Peyer's patch (tissue), 4 donors: ENCODE data around the gene DHX40. TPM values are rescaled to one million over a fixed set of nuclear protein-coding genes. Genes with fewer than 3 reads are reported as not detected.
"Not testable (repeated sequence)": the region's sequence is repeated elsewhere in the genome, so short reads cannot be mapped to it uniquely, and the experiment has no call there.

ENCODE experiments used
- DNase-seq, 3 donors: peaks; one replicate each; pipeline ENCODE4 v3.0.0-alpha.2; 2017 to 2019
- H3K27ac ChIP-seq, 4 donors: fragments of 200-600 bp; sonication (generic); one replicate each; pipeline ENCODE4 v1.5.1; 2016 to 2019
- H3K27me3 ChIP-seq, 2 donors: fragments of 200-600 bp; sonication (generic); one replicate each; pipeline ENCODE4 v1.5.1; 2019
- H3K36me3 ChIP-seq, 3 donors: fragments of 200-600 bp; sonication (generic); one replicate each; pipeline ENCODE4 v1.5.1; 2016 to 2019
- H3K4me1 ChIP-seq, 4 donors: fragments of 200-600 bp; sonication (generic); one replicate each; pipeline ENCODE4 v1.5.1; 2016 to 2019
- H3K4me3 ChIP-seq, 4 donors: fragments of 200-600 bp; sonication (generic); 1 replicate in 3 of 4; 2 replicates in 1 of 4; pipeline ENCODE4 v1.5.1; 2016 to 2019; ENCODE audit warnings: mild to moderate bottlenecking in 1 of 4
- H3K9me3 ChIP-seq, 4 donors: fragments of 200-600 bp; sonication (generic); one replicate each; pipeline ENCODE4 v1.5.1; 2016 to 2019; ENCODE audit warnings: mild to moderate bottlenecking in 1 of 4
- POLR2A ChIP-seq, 2 donors: fragments of 450-650 bp; IDR thresholded peaks; one replicate each; pipeline ENCODE4 v1.5.1; 2017; ENCODE audit warnings: antibody characterized with exemption in 2 of 2, mild to moderate bottlenecking in 2 of 2, moderate library complexity in 2 of 2
- total RNA-seq, 4 donors: library from RNA; depleted of rRNA; stranded (reverse); fragments of >200 nt; gene quantifications; one replicate each; pipeline ENCODE4 v1.1.0, GENCODE V29; 2016
- TF ChIP-seq, protein P1 (sequence below), 6 experiments: fragments of 450-650 bp in 4 of 6; fragments of 200-600 bp in 2 of 6; sonication (generic) in 1 of 6; IDR thresholded peaks; one replicate each; pipeline ENCODE4 v1.5.1; 2017 to 2019; ENCODE audit warnings: antibody characterized with exemption in 6 of 6, mild to moderate bottlenecking in 3 of 6, moderate library complexity in 1 of 6

Gene DHX40, protein sequence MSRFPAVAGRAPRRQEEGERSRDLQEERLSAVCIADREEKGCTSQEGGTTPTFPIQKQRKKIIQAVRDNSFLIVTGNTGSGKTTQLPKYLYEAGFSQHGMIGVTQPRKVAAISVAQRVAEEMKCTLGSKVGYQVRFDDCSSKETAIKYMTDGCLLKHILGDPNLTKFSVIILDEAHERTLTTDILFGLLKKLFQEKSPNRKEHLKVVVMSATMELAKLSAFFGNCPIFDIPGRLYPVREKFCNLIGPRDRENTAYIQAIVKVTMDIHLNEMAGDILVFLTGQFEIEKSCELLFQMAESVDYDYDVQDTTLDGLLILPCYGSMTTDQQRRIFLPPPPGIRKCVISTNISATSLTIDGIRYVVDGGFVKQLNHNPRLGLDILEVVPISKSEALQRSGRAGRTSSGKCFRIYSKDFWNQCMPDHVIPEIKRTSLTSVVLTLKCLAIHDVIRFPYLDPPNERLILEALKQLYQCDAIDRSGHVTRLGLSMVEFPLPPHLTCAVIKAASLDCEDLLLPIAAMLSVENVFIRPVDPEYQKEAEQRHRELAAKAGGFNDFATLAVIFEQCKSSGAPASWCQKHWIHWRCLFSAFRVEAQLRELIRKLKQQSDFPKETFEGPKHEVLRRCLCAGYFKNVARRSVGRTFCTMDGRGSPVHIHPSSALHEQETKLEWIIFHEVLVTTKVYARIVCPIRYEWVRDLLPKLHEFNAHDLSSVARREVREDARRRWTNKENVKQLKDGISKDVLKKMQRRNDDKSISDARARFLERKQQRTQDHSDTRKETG
- 10 to 100 TPM; 13.3 to 28.1 (median 16.5) TPM for total RNA-seq

DNA sequence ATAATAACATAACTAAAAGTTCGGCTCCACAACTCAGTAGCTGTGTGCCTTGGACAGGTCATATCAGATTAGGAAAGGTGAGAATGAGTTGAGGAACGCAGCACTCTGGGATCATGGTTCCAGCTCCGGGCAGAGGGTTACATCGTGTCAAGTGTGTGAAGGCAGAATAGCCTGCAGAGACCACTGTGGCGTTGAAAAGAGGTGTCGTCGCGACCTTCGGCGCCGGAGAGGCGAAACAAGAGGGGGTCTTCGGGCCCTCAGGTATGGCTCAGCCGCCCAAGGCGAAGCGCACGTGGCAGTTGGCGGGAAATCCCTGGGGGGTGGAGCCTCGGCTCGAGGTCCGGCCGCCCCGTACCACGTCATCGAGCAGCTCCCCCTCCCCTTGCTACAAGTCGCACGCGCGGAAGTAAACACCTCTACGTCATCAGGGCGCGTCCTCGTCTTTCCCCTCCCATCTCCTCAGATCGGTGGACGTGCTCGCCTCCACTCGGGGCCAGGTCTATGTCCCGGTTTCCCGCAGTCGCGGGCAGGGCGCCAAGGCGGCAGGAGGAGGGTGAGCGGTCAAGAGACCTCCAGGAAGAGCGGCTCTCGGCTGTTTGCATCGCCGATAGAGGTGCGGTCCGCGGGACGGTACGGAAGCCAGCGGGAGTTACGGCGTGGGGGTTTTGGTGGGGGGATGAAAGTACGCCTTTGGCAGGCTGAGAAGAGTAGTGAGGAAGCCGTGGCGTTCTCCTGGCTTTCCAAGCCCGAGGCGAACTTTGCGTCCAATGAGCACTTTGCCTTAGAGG, at the start of gene DHX40:
DHX40 (plus strand) TSS at position 440 of the 788 bp plus-strand sequence; CDS start at position 502, 62 bp downstream.
- H3K36me3 ChIP-seq = no peaks in the 10 kb centered on the region
- H3K27me3 ChIP-seq = no peaks in the 10 kb centered on the region
- peak; percentile 91 to 98 (median 94) for DNase-seq
- H3K9me3 ChIP-seq = no peaks in the 10 kb centered on the region
- peak within 1 kb of the TSS; percentile 67 to 87 (median 82) for H3K27ac ChIP-seq
- H3K4me3 ChIP-seq = peak within 1 kb of the TSS; percentile 82 to 98 (median 85)
- TF ChIP-seq, protein P1, sequence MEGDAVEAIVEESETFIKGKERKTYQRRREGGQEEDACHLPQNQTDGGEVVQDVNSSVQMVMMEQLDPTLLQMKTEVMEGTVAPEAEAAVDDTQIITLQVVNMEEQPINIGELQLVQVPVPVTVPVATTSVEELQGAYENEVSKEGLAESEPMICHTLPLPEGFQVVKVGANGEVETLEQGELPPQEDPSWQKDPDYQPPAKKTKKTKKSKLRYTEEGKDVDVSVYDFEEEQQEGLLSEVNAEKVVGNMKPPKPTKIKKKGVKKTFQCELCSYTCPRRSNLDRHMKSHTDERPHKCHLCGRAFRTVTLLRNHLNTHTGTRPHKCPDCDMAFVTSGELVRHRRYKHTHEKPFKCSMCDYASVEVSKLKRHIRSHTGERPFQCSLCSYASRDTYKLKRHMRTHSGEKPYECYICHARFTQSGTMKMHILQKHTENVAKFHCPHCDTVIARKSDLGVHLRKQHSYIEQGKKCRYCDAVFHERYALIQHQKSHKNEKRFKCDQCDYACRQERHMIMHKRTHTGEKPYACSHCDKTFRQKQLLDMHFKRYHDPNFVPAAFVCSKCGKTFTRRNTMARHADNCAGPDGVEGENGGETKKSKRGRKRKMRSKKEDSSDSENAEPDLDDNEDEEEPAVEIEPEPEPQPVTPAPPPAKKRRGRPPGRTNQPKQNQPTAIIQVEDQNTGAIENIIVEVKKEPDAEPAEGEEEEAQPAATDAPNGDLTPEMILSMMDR (IDR thresholded peaks at IDR 0.05) = no peak
- peak in 1 of 2 donors; percentile 46 for TF ChIP-seq POLR2A (IDR thresholded peaks at IDR 0.05)
- H3K4me1 ChIP-seq = peaks cover 0 to 13% (median 4%) of the 10 kb centered on the region in 4 donors

DNA sequence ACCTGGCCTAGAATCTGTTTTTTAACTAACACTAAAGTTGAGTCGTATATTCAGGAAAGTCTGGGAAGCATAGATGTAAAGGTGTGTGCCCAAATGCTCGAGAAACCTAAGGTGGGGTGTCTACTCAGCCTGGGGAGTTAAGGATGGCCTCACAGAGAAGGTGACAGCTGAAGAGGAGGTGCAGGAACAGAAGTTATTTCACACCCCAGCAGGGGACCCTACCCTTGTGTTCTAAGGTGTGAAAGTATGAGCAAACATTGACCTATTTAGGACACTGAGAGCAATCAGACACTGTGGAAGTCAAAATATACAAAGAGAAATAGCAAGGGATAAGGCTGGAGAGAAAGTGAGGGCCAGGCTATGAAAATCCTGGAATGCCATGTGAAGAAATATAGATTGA, 49.0 kb upstream of the DHX40 start:
- DNase-seq = no peak

DNA sequence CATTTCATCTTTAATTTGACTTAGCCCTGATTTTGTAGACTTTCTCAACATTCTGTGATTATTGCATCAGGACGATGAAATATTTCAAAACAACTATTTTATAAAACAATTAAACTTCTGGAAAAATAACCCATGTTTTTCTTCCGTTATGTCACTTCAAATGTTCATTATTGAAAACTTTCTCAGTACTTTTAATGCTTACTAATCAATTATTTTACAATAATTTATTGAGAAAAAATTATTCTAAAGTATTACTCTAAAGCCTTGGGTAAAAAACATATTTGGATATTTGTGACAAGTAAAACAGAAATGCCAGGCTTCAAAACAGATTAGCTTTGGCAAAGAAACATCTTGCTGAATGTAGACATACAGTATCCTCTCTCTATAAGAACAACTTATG, 46.3 kb upstream of the DHX40 start:
- Histone ChIP-seq H3K36me3 (no peaks in the 10 kb centered on the region), H3K4me3 (no peak overlapping the region), H3K9me3 (no peaks in the 10 kb centered on the region), H3K27ac (no peak overlapping the region), H3K4me1 (peaks cover 0 to 8% (median under 1%) of the 10 kb centered on the region in 4 donors), H3K27me3 (no peaks in the 10 kb centered on the region)
- no peak for TF ChIP-seq POLR2A (IDR thresholded peaks at IDR 0.05)
- TF ChIP-seq, protein P1 (IDR thresholded peaks at IDR 0.05) = no peak
- no peak for DNase-seq

More for the DNA sequence above, 49.0 kb upstream of the DHX40 start:
- Histone ChIP-seq H3K9me3 (no peaks in the 10 kb centered on the region), H3K27me3 (no peaks in the 10 kb centered on the region), H3K4me3 (no peak overlapping the region), H3K27ac (no peak overlapping the region), H3K4me1 (peaks cover 0 to 15% (median 2%) of the 10 kb centered on the region in 4 donors), H3K36me3 (no peaks in the 10 kb centered on the region)
- TF ChIP-seq, protein P1 (IDR thresholded peaks at IDR 0.05) = no peak
- TF ChIP-seq POLR2A (IDR thresholded peaks at IDR 0.05) = no peak

DNA sequence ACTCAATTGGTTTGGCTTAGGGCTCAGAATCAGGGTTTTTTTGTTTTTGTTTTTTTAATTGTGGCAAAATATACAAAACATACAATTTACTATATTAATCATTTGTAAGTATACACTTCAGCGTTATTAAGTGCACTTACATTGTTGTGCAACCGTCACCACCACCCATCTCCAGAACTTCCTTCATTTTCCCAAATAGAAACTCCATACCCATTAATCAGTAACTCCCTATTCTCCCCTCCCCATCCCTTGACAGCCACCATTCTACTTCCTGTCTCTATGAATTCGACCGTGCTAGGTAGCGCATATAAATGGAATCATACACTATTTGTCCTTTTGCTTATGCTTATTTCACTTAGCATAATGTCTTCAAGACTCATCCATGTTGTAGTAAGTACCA, 45.2 kb upstream of the DHX40 start:
- Histone ChIP-seq H3K27ac (no peak overlapping the region), H3K9me3 (no peaks in the 10 kb centered on the region), H3K4me3 (no peak overlapping the region), H3K36me3 (no peaks in the 10 kb centered on the region), H3K27me3 (no peaks in the 10 kb centered on the region), H3K4me1 (no peaks in the 10 kb centered on the region)
- DNase-seq = no peak
- TF ChIP-seq POLR2A (IDR thresholded peaks at IDR 0.05) = no peak
- TF ChIP-seq, protein P1 (IDR thresholded peaks at IDR 0.05) = no peak

DNA sequence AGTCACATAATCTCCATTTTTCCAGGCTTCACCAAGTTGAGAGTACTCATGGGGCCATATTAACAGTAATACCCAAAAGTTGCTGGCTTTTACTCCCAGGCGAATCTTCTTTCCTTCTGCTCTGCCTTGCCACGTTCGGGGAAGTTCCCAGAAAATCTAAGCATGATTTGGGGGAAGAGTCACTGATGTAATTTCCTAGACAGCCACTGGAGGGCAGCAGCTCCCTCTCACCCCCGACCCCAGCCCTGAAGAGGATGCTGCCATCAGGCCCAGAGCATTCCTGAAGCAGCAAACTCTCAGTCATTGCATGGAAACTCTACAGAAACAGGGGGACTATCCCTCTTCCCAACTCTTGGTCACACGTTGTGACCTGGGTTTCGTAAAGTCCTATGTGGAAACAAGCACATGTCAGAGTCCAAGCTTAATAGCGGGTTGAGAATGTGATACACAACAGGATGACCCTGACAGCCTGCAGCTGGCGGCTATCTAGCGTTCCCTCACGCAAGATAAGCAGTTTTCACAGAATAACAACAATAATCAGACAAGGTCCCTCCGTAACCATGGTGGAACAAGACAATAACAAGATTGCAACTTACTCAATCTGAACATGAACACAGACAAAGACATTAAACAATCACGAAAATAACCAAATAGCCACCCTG, 43.8 kb upstream of the DHX40 start:
- Histone ChIP-seq H3K4me3 (no peak overlapping the region), H3K27me3 (no peaks in the 10 kb centered on the region), H3K36me3 (no peaks in the 10 kb centered on the region), H3K9me3 (no peaks in the 10 kb centered on the region), H3K4me1 (no peaks in the 10 kb centered on the region), H3K27ac (peak overlapping the region in 1 of 4 donors; percentile 10)
- DNase-seq = peak; percentile 28 to 73 (median 64)
- TF ChIP-seq POLR2A (IDR thresholded peaks at IDR 0.05) = no peak
- TF ChIP-seq, protein P1 (IDR thresholded peaks at IDR 0.05) = peak; percentile 54 to 86 (median 83)

DNA sequence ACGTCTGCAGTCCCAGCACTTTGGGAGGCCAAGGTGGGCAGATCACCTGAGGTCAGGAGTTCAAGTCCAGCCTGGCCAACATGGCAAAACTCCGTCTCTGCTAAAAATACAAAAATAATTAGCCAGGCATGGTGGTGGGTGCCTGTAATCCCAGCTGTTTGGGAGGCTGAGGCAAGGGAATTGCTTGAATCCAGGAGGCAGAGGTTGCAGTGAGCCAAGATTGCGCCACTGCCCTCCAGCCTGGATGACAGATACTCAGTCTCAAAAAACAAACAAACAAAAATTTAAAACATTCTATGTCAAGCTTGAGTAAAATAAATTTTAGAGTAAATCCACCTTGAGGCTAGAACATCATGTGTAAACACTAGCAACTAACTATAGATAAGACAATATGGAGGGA, 40.5 kb upstream of the DHX40 start:
- H3K27ac ChIP-seq, H3K4me1 ChIP-seq, DNase-seq, H3K36me3 ChIP-seq, H3K4me3 ChIP-seq, H3K9me3 ChIP-seq, H3K27me3 ChIP-seq: not testable (repeated sequence)
